OCI-LY7 (cell line): Measurements from ENCODE around the gene EGFL7.

Experiments used
- EZH2phosphoT487 ChIP-seq: fragments of 200-600 bp; sonication (generic); IDR thresholded peaks from 2 replicates; pipeline ENCODE4 v1.6.1; 2018; ENCODE audit warnings: low read depth, borderline replicate concordance, mild to moderate bottlenecking, mixed run types, antibody characterized with exemption, low read length, moderate library complexity, mixed read lengths
- TF ChIP-seq, protein P1 (sequence below): fragments of 200-600 bp; sonication (generic); conservative IDR thresholded peaks from 2 replicates; pipeline ENCODE4 v1.5.1; 2014; ENCODE audit warnings: mild to moderate bottlenecking, antibody characterized with exemption, low read length, moderate library complexity, mixed read lengths

DNA sequence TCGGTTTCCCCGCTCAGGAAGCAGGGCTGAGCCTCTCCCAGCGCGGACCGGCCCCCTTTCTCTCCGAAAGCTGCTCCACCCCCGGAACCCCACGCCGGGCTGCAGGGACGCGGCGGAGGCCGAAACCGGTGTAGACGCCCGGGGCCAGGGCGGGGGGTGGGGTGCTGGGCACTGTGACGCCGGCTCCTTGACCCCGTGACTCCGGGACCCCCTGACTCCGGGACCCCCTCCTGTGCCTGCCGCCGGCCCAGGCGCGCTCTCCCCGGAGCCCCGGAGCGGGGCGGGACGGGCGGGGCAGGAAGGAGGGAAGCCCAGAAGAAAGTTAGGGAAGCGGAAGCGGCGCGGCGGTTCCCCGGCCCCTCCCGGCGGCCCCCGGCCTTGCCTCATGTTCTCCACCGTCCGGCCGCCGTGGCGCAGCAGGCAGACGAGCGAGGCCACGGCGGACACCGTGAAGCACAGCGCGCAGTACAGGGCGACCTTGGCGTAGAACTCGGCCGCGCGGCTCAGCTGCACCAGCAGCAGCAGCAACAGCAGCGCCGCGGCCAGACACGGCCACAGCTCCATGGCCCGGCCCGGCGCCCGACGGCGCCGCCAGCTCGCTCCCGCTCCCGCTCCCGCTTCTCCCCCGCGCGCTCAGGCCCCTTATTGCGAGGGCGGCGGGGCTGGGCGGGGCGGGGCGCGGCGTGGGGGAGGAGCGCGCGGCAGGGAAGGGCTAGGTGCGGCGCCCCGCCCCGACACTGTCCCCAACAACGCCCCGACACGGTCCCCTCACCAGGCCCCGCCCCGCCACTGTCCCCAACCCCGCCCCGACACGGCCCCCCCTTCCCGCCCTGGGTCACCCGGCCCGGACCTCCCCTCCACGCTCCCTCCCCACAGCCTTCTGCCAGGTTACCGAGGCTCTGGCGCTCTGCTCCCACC lies 24.3 kb downstream of the EGFL7 start, which contains the start of gene AGPAT2:
- TF ChIP-seq, protein P1, sequence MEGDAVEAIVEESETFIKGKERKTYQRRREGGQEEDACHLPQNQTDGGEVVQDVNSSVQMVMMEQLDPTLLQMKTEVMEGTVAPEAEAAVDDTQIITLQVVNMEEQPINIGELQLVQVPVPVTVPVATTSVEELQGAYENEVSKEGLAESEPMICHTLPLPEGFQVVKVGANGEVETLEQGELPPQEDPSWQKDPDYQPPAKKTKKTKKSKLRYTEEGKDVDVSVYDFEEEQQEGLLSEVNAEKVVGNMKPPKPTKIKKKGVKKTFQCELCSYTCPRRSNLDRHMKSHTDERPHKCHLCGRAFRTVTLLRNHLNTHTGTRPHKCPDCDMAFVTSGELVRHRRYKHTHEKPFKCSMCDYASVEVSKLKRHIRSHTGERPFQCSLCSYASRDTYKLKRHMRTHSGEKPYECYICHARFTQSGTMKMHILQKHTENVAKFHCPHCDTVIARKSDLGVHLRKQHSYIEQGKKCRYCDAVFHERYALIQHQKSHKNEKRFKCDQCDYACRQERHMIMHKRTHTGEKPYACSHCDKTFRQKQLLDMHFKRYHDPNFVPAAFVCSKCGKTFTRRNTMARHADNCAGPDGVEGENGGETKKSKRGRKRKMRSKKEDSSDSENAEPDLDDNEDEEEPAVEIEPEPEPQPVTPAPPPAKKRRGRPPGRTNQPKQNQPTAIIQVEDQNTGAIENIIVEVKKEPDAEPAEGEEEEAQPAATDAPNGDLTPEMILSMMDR: no peak
- TF ChIP-seq EZH2phosphoT487: no peak
